ENCODE data around the gene FGF11.

GRCh38 chr17:7406235-7406825 lies 33.0 kb upstream of the FGF11 start:
- TF ChIP-seq POLR2A (IDR thresholded peaks at IDR 0.05) = no peak
- TF ChIP-seq, protein P1, sequence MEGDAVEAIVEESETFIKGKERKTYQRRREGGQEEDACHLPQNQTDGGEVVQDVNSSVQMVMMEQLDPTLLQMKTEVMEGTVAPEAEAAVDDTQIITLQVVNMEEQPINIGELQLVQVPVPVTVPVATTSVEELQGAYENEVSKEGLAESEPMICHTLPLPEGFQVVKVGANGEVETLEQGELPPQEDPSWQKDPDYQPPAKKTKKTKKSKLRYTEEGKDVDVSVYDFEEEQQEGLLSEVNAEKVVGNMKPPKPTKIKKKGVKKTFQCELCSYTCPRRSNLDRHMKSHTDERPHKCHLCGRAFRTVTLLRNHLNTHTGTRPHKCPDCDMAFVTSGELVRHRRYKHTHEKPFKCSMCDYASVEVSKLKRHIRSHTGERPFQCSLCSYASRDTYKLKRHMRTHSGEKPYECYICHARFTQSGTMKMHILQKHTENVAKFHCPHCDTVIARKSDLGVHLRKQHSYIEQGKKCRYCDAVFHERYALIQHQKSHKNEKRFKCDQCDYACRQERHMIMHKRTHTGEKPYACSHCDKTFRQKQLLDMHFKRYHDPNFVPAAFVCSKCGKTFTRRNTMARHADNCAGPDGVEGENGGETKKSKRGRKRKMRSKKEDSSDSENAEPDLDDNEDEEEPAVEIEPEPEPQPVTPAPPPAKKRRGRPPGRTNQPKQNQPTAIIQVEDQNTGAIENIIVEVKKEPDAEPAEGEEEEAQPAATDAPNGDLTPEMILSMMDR (IDR thresholded peaks at IDR 0.05 in 4 of 5, conservative IDR thresholded peaks at IDR 0.05 in 1 of 5) = no peak

Measured in gastrocnemius medialis (tissue), 4 donors.